GM12878 (cell line): Measurements from ENCODE around the gene MCF2L2. TPM values are rescaled to one million over a fixed set of nuclear protein-coding genes. Genes with fewer than 3 reads are reported as not detected.

Experiments
- ATAC-seq: fragments of 200-7000 bp; cut with Tn5 transposase; 3 replicates; pipeline ENCODE4 v1.9.1; 2020; ENCODE audit warnings: mild to moderate bottlenecking, moderate library complexity
- BruUV-seq: library from RNA; stranded (reverse); fragments of 400-500 nt; replicated peaks from 2 replicates; lab custom pipeline; 2021; lab: Mats Ljungman, UMichigan
- CTCF ChIA-PET: fragments of 300-600 bp; sonication (Branson Sonifier 250); formaldehyde crosslinking; extraction: SDS; loops from one replicate; lab custom pipeline; 2021; ENCODE audit warnings: inconsistent platforms; lab: Yijun Ruan, JAX
- POLR2A ChIA-PET: fragments of 350-600 bp; formaldehyde crosslinking; extraction: SDS; loops from one replicate; lab custom pipeline; 2021; ENCODE audit warnings: inconsistent platforms; lab: Charles Lee
- RAD21 ChIA-PET: fragments of 300-600 bp; sonication (Branson Sonifier 250); formaldehyde crosslinking; loops from one replicate; lab custom pipeline; 2023; ENCODE audit warnings: antibody characterized with exemption; ENCODE audit not compliant: unreplicated experiment; lab: Charles Lee
- SMC1A ChIA-PET: fragments of 300-600 bp; sonication (Branson Sonifier 250); formaldehyde crosslinking; loops from one replicate; lab custom pipeline; 2023; ENCODE audit not compliant: unreplicated experiment, uncharacterized antibody; lab: Charles Lee
- DNase-seq: peaks from one replicate; pipeline ENCODE4 v3.0.0-alpha.2; 2011; ENCODE audit warnings: low read depth, low spot score
- FAIRE-seq: peaks from 3 replicates; lab custom pipeline; 2011; peaks lifted over from hg19 to GRCh38; lab: Jason Lieb, UNC
- H2AFZ ChIP-seq: 2 replicates; pipeline ENCODE4 v1.6.0; 2011; ENCODE audit warnings: low read depth, low read length, control low read depth; ENCODE audit not compliant: control insufficient read depth
- H3K27ac ChIP-seq: 2 replicates; pipeline ENCODE4 v1.5.1; 2011; ENCODE audit warnings: control low read depth; ENCODE audit not compliant: control insufficient read depth, insufficient read depth
- H3K27me3 ChIP-seq, 2 experiments: replicated peaks in 1 of 2; 2 replicates each; pipeline versions ENCODE4 v1.6.0 to v1.6.1; 2011; ENCODE audit warnings: low read length in 1 of 2; ENCODE audit not compliant: control insufficient read depth in 2 of 2, insufficient read depth in 2 of 2
- H3K36me3 ChIP-seq, 2 experiments: 2 replicates each; pipeline ENCODE4 v1.5.1; 2011; ENCODE audit warnings: low read length in 1 of 2; ENCODE audit not compliant: control insufficient read depth in 2 of 2, insufficient read depth in 2 of 2
- H3K4me1 ChIP-seq: 2 replicates; pipeline ENCODE4 v1.6.1; 2011; ENCODE audit warnings: mild to moderate bottlenecking, low read length, moderate library complexity, mixed read lengths; ENCODE audit not compliant: control insufficient read depth, insufficient read depth
- H3K4me2 ChIP-seq: 2 replicates; pipeline ENCODE4 v1.6.0; 2011; ENCODE audit warnings: control low read depth; ENCODE audit not compliant: control insufficient read depth, insufficient read depth
- H3K4me3 ChIP-seq: fragments of 200-600 bp; sonication (generic); 2 replicates; pipeline ENCODE4 v1.5.1; 2016
- H3K79me2 ChIP-seq: 2 replicates; pipeline ENCODE4 v1.6.0; 2011; ENCODE audit warnings: low read length; ENCODE audit not compliant: control insufficient read depth, insufficient read depth
- H3K9ac ChIP-seq: 2 replicates; pipeline ENCODE4 v1.8.0; 2011; ENCODE audit warnings: low read length, control low read depth, mixed read lengths; ENCODE audit not compliant: control insufficient read depth, insufficient read depth
- H3K9me3 ChIP-seq: replicated peaks from 3 replicates; pipeline ENCODE4 v1.5.1; 2011; ENCODE audit warnings: mild to moderate bottlenecking, low read length; ENCODE audit not compliant: control insufficient read depth, insufficient read depth
- H4K20me1 ChIP-seq: 2 replicates; pipeline ENCODE4 v1.6.0; 2011; ENCODE audit not compliant: control insufficient read depth, insufficient read depth
- BRCA1 ChIP-seq: IDR thresholded peaks from 2 replicates; pipeline ENCODE4 v1.6.1; 2011; ENCODE audit warnings: low read depth, low read length, improper control_type of control experiment
- CBFB ChIP-seq: IDR thresholded peaks from 2 replicates; pipeline ENCODE4 v1.6.1; 2016; ENCODE audit warnings: antibody characterized with exemption, low read depth
- EED ChIP-seq: sonication (generic); IDR thresholded peaks from 2 replicates; pipeline ENCODE4 v1.6.1; 2016; ENCODE audit warnings: antibody characterized with exemption, low read depth
- HDAC2 ChIP-seq: fragments of 200-600 bp; sonication (generic); IDR thresholded peaks from 2 replicates; pipeline ENCODE4 v1.6.1; 2017
- RB1 ChIP-seq: fragments of 450-650 bp; formaldehyde crosslinking; IDR thresholded peaks from 2 replicates; pipeline ENCODE4 v1.6.1; 2017; ENCODE audit warnings: mild to moderate bottlenecking, borderline replicate concordance
- RBBP5 ChIP-seq: fragments of 200-600 bp; sonication (generic); conservative IDR thresholded peaks from 2 replicates; pipeline ENCODE4 v1.6.1; 2016
- RFX5 ChIP-seq: IDR thresholded peaks from 2 replicates; pipeline ENCODE4 v1.6.1; 2011; ENCODE audit warnings: low read depth, low read length, improper control_type of control experiment
- SMAD1 ChIP-seq: fragments of 450-650 bp; IDR thresholded peaks from 2 replicates; pipeline ENCODE4 v1.6.1; 2018; ENCODE audit warnings: mild to moderate bottlenecking, low read depth; ENCODE audit not compliant: partially characterized antibody
- SREBF1 ChIP-seq: IDR thresholded peaks from 2 replicates; pipeline ENCODE4 v1.6.1; 2012; ENCODE audit warnings: mild to moderate bottlenecking, low read length
- STAT3 ChIP-seq: IDR thresholded peaks from 2 replicates; pipeline ENCODE4 v1.6.1; 2011; ENCODE audit warnings: low read depth, low read length, improper control_type of control experiment
- TBL1XR1 ChIP-seq: IDR thresholded peaks from 2 replicates; pipeline ENCODE4 v1.6.1; 2012; ENCODE audit warnings: low read depth, low read length, improper control_type of control experiment
- YY1 ChIP-seq: IDR thresholded peaks from 2 replicates; pipeline ENCODE4 v1.6.1; 2011; ENCODE audit warnings: low read depth, mild to moderate bottlenecking, low read length
- WGBS: methylation state at CpG from one replicate; pipeline ENCODE4 v1.1.6; 2016; ENCODE audit warnings: low lambda C conversion rate; ENCODE audit not compliant: insufficient replicate concordance, insufficient coverage; ENCODE audit errors: missing lambda C conversion rate; 5-methylcytosine and 5-hydroxymethylcytosine counted together
- in situ Hi-C: fragments of 300-500 bp; cut with MboI; formaldehyde crosslinking; loops from 9 replicates; pipeline ENCODE4 v1.14.3; 2018; ENCODE audit warnings: mixed read lengths
- intact Hi-C: fragments of 100-400 bp; cut with micrococcal nuclease; formaldehyde crosslinking; loops from one replicate; pipeline ENCODE4 v1.14.2; 2022; ENCODE audit not compliant: unreplicated experiment
- polyA plus RNA-seq, 11 experiments: library from polyadenylated mRNA; depleted of rRNA in 4 of 11; unstranded in 6 of 11; stranded (reverse) in 5 of 11; fragments of >200 nt; fragmentation: Nextera tagmentation in 4 of 11; fragmentation: Illumina TruSeq in 1 of 11; extraction: Ambion mirVana in 4 of 11; extraction: Trizol in 1 of 11; gene quantifications; 1 replicate in 1 of 11; 2 replicates in 10 of 11; pipeline versions ENCODE4 v1.2.1 to v1.2.3, GENCODE V29; 2011 to 2016; ENCODE audit warnings: inconsistent platforms in 2 of 11, missing spikeins in 2 of 11, low read depth in 1 of 11
- total RNA-seq, 4 experiments: library from RNA; depleted of rRNA in 3 of 4; stranded (reverse); fragments of >200 nt in 3 of 4; fragmentation: Illumina TruSeq in 1 of 4; extraction: Trizol in 1 of 4; gene quantifications; 2 replicates each; pipeline versions ENCODE4 v1.2.1 to v1.2.3, GENCODE V29; 2013 to 2021
- TF ChIP-seq, protein P1 (sequence below): IDR thresholded peaks from 2 replicates; pipeline ENCODE4 v1.6.1; 2011; ENCODE audit warnings: low read depth, mild to moderate bottlenecking, low read length, moderate library complexity, borderline replicate concordance; ENCODE audit errors: extremely low read depth
- TF ChIP-seq, protein P2 (sequence below): IDR thresholded peaks from 2 replicates; pipeline ENCODE4 v1.6.1; 2012; ENCODE audit warnings: low read depth, low read length, improper control_type of control experiment

MCF2L2 gene
- total and polyA plus RNA-seq, 10 of the 15 experiments (the other 5 are each of a cell fraction or from before 2014, with no cell fraction given): 0.37 to 2.8 (median 1.4) TPM

DNA sequence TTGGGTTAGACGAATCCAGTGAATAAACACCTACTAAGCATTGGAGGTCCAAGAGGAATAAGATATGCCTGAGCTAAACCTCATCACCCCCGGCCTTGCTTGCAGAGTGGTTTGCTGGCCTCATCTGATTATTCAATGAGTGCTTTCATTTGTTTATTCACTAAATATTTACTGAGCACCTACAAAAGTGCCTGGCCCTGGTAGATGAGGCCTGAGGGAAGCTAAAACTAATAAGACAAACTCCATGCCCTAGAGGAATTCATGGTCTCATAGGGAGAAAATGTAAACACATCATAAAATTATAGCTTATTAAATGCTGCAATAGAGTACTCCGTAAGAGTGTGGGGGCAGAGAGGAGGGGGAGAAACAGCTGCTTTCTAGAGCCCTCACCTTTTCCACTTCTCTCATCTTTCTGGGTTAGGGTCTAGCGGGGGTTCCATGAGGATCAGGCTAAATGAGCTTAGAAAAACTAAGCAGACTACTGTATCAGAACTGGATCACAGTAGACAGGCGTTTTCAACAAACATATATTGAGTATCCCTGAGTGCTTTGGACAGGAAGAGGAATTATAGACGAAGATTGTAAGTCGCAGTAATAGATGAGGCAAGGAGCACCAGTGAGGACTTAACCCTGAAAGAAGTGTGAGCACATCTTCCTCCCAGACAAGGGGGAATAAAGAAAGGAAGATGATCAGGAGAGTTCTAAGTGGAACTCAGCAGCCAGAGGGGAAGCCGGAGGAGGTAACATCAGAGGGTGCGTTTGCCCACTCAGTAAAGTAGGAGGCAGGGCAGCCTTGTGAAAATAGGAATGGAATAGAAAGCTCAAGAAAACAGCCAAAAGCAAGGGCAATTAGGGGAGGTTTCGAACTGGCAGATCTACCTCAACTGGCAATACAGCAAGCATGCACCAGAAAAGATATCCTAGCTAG lies 234.4 kb downstream of the MCF2L2 start:
- Histone ChIP-seq H3K4me3 (no peak overlapping the region), H4K20me1 (no peaks in the 10 kb centered on the region), H3K27me3 (no peaks in the 10 kb centered on the region), H3K9ac (no peak overlapping the region), H3K4me2 (no peak overlapping the region), H2AFZ (no peak overlapping the region), H3K79me2 (no peaks in the 10 kb centered on the region), H3K27ac (no peak overlapping the region), H3K9me3 (no peaks in the 10 kb centered on the region), H3K4me1 (no peaks in the 10 kb centered on the region), H3K36me3 (no peaks in the 10 kb centered on the region)
- ChIA-PET SMC1A (interaction anchor here (0.6 to 3.3 kb wide), 8 partner anchors 9 to 470 kb away, joined by 3 to 20 read pairs (median 3); no protein-coding TSS in a partner anchor), CTCF (interaction anchor here (0.8 to 3.4 kb wide), 7 partner anchors 9 to 192 kb away, joined by 3 to 23 read pairs (median 3); no protein-coding TSS in a partner anchor), RAD21 (interaction anchor here (0.8 to 1.7 kb wide), 5 partner anchors 8 to 190 kb away, joined by 3 to 4 read pairs (median 4); no protein-coding TSS in a partner anchor), POLR2A (no interaction called here)
- ATAC-seq: no peak
- in situ Hi-C loops (no loop called here), intact Hi-C loops (no loop called here)
- BruUV-seq: no TSS peak
- no peak for DNase-seq
- 44% methylated on average over 10 of the region's 10 CpGs for WGBS
- no peak for FAIRE-seq
- TF ChIP-seq, protein P1, sequence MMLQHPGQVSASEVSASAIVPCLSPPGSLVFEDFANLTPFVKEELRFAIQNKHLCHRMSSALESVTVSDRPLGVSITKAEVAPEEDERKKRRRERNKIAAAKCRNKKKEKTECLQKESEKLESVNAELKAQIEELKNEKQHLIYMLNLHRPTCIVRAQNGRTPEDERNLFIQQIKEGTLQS: no peak
- TF ChIP-seq, protein P2, sequence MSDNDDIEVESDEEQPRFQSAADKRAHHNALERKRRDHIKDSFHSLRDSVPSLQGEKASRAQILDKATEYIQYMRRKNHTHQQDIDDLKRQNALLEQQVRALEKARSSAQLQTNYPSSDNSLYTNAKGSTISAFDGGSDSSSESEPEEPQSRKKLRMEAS: no peak
- no peak for TF ChIP-seq SMAD1
- TF ChIP-seq RFX5: no peak
- no peak for TF ChIP-seq STAT3
- no peak for TF ChIP-seq RB1
- TF ChIP-seq BRCA1: no peak
- no peak for TF ChIP-seq SREBF1
- no peak for TF ChIP-seq YY1
- no peak for TF ChIP-seq TBL1XR1
- TF ChIP-seq CBFB: no peak
- no peak for TF ChIP-seq EED
- no peak for TF ChIP-seq HDAC2
- no peak for TF ChIP-seq RBBP5
